Stimulated activated naive CD8-positive, alpha-beta T cell treated with anti-CD3 and anti-CD28 coated beads, Interleukin-15, Interleukin-2, amounts not matched to agents 100 U/mL and 50 U/mL, for 24 hours (primary cell): ENCODE measurements around the gene ERC2.

Experiments used
- ATAC-seq: fragments of 150-1000 bp; cut with Tn5 transposase; one replicate; pipeline ENCODE4 v1.10.0; 2021
- DNase-seq: peaks from one replicate; pipeline ENCODE4 v3.0.0; 2021

The ERC2 gene

GRCh38 chr3:56187051-56187450 is 281.2 kb downstream of the ERC2 start:
- DNase-seq (no peak), ATAC-seq (no peak)

DNA sequence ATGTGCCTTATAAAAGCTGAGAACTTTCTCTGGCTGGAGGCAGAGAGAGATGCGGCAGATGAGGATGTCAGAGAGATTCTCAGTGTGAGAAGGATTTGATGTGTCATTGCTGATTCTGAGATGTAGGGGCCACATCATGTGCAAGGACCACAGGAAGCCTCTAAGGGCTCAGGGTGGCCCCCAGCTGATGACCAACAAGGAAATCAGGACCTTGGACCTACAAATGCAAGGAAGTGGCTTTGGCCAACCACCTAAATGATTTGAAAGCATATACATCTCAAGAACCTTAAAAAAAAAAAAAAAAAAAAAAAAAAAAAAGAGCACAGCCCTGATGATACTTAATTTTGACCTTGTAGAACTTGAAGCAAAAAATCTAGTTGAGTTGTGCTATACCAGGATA is 282.4 kb downstream of the ERC2 start:
- ATAC-seq (no peak), DNase-seq (no peak)

DNA sequence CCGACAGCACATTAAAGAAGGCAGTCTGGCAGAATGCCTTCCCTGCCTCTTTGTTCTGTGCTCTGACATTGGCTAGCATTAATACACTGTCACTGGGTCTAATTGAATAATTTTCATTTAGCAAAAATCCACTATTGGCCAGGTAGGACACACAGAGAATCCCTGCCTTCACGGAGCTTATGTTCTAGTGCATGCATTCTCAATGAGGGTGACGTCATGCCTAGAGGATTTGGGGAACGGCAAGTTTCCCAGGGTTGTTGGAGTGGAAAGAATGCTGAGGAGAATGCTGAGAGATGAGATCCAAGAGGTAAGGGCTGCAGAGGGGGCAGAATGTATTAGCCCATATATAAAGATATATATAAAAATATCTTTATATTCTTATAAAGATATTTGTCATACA is 284.7 kb downstream of the ERC2 start:
- ATAC-seq = no peak

DNA sequence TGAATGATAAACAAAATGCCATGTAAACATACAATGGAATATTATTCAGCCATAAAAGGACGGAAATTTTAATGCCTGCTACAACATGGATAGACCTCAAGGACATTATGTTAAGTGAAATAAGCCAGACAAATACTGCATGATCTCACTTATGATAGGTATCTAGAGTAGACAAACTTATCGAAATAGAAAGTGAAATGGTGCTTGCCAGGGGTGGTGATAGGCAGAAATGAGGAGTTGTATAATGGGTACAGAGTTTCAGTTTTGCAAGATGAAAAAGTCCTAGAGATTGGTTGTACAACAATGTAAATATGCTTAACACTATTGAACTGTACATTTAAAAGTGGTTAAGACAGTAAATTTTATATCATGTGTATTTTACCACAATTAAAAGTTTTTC is 287.8 kb downstream of the ERC2 start:
- DNase-seq = no peak

More for the DNA sequence above, 284.7 kb downstream of the ERC2 start:
- no peak for DNase-seq

GRCh38 chr3:56173601-56174000 is 294.7 kb downstream of the ERC2 start:
- ATAC-seq (no peak), DNase-seq (no peak)

More for the DNA sequence above, 287.8 kb downstream of the ERC2 start:
- no peak for ATAC-seq

DNA sequence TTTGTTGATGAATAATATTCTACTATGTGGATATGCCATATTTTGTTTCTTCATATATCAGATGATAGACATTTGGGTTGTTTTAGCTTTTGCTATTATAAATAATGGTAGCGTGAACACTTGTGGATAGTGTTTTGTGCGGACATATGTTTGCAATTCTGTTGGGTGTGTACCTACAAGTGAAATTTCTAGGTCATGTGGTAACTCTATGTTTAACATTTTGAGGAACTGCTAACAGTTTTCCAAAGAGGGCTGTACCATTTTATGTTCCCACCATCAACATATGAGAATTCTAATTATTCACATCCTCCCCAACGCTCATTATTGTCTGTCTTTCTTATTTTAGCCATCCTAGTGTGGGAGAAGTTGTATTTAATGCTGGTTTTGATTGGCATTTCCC is 303.8 kb downstream of the ERC2 start:
- no peak for ATAC-seq

DNA sequence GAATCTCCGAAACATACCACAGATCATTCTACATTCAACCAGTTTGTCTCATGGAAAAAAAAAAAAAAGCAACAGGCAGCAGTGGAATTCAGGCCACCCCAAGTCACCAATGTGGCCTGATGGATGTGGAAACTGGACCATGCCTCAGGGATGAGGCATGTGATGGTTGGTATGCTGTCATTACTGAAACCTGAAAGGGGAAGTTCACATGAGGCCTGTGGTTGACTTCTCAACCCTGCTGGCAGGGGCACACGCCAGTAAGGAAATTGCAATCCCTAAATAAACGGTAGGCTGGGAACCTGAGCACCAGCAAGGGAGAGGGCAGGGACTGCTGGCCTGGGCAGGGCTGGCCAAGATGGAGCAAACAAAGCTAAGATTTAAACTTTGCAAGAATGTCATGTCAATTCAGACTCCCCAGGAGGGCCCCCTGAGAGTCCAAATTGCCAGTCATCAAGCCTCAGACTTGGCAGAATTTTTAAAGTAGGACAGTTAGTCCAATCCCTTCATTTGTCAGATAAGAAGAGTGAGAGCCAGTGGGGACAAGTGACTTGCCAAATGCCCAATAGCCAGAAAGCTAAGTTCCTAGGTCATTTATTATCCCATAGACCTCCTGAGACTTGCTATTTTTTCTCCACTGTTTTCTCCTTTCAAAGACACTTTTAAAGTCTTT is 310.4 kb downstream of the ERC2 start:
- DNase-seq = no peak
- ATAC-seq = no peak

More for the DNA sequence above, 303.8 kb downstream of the ERC2 start:
- DNase-seq = no peak

GRCh38 chr3:56154297-56154696 is 314.0 kb downstream of the ERC2 start:
- no peak for ATAC-seq
- no peak for DNase-seq

- DNase-seq (no peak), ATAC-seq (no peak)
Measured at GRCh38 chr3:56147354-56147753, 320.9 kb downstream of the ERC2 start.

DNA sequence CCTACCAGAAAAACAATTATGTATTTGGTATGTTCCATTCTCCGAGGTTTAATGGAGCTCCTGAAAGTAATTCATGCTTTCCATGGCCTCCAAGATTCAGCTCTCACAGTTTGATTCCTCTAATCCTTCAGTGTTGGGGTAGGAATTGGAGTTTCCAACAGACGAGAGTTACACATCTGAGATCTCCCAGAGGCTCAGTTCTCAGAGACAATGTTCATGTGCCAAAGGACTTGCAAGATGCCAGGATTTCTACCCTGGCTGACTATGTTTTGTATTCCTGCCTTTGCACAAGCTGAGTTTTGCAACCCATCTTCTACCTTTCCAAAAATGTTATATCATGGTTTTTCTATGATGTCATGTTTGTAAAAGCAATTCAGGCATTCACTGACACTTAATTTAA is 322.9 kb downstream of the ERC2 start:
- DNase-seq = no peak
- no peak for ATAC-seq

GRCh38 chr3:56144805-56145204 is 323.5 kb downstream of the ERC2 start:
- DNase-seq = no peak

DNA sequence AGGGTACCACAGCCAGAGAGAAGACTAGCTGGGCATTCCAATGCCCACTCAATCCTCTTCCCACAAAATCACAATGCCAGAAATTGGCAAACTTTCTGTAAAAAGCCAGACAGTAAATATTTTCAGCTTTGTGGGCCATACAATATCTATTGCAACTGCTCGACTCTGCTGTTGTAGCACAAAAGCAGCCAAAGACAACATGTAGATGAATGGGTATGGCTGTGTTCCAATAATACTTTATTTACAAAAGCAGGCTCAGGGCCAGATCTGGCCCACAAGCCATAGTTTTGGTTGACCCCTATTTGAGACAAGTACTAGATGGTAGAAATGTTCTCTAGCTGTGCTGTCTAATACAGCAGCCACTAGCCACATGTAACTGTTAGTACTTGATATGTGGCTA is 330.9 kb downstream of the ERC2 start:
- no peak for ATAC-seq
- DNase-seq = no peak

More at GRCh38 chr3:56144805-56145204, 323.5 kb downstream of the ERC2 start:
- no peak for ATAC-seq

DNA sequence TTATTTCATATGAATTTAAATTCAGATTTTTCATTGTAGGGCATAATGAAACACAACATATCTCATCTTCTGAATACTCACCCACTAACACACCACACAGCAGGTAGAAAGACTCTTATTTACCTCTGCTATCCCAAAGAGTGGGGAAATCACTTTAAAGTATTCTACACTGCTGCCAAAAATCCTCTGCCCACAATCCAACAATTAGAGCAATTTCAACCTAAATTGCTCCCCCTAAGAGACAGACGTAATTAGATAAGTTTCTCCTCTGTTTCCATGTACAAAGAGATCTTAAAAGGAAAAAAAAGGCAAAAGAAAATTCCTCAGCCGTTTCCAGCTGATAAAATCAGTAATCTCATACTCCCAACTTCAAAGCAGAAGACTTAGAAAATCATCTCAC is 331.8 kb downstream of the ERC2 start:
- ATAC-seq = no peak
- no peak for DNase-seq

DNA sequence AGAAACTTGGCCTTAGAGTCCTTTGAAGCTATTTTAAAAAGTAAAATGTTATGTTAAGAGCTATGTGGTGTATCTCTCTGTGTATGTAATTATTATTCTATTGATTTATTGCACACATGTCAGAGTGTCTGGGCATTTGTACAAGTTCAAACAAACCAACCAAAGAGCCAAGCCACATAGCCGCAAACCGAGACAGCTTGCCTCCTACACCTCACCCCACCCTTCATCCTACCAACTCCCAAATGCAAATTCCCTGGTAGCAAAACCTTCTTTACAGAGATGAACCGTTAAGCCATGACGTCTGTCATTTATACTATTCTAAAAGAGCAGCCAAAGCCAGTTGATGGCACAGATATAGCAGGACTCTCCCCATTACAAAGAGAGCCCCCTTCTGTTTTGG is 332.3 kb downstream of the ERC2 start:
- DNase-seq = no peak
- no peak for ATAC-seq

- no peak for DNase-seq
- ATAC-seq = no peak
Measured at GRCh38 chr3:56133423-56133822, 334.8 kb downstream of the ERC2 start.

- DNase-seq = no peak
- no peak for ATAC-seq
Measured at GRCh38 chr3:56132762-56133161, 335.5 kb downstream of the ERC2 start.

DNA sequence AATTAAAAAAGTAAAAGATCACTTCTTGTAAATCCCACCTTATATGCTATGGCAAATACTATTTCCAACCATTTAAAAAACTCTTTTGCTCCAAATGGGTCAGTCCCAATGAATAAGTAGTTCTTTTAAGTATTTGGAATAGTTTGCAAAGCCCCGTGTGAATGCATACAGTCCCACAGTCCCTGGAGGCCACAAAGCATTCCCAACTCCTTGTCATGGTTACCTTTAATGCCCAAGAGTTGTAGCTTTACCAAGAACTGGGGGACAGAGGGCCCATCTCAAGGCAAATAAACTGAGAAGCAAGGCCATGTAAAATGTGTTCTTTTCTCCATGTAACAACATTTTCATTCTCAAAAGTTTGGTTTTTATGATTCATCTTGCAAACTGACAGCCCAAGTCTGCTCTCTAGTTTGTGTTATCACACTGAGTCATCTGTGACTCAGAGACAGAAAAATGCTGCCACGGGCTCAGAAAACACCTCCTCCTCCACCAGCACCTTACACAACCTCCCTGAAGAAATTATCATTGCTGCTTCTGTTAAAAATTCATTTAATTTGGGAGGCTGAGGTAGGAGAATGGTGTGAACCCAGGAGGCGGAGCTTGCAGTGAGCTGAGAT is 336.2 kb downstream of the ERC2 start:
- DNase-seq = no peak

DNA sequence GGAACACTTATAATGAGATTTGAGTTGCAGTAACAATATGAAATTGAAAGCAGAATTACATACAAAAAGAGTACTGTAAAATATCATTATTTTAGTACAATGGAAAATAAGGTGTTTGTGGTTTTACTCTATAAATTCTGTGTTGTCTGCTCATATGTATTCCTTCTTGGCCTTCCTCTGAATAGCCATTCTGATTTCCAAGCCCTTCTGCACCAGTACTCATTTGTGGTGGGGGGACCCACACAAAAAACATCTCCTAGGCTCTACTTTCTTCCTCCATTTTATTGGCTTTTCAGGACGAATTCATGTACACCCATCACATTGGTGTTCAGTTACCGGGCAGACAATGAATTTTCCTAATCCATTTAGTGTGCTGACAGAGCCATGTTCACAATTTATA is 338.2 kb downstream of the ERC2 start:
- ATAC-seq = no peak
- DNase-seq = no peak

More for the DNA sequence above, 336.2 kb downstream of the ERC2 start:
- peak; percentile 55 for ATAC-seq

GRCh38 chr3:56126632-56127031 is 341.6 kb downstream of the ERC2 start:
- DNase-seq (no peak), ATAC-seq (no peak)

- DNase-seq (no peak), ATAC-seq (no peak)
Measured at GRCh38 chr3:56125358-56126005, 342.8 kb downstream of the ERC2 start.

DNA sequence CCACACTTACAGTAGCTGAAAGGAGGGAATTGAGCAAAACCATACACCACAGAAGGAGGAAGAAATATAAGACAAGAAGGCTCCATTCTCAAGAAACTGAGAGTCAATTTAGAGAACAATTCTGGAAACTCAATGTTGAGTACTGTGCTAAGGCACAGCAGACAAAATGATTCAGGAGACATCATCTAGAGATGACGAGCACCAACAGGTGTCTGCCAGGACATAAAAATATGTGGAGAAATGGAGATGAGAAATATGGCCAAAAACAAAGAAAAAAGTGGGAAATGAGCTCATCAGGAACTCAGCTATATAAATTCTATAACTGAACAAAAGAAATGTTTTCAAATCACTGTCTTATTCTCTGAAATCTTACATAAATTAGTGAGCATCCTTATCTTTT is 343.7 kb downstream of the ERC2 start:
- ATAC-seq = no peak
- no peak for DNase-seq

DNA sequence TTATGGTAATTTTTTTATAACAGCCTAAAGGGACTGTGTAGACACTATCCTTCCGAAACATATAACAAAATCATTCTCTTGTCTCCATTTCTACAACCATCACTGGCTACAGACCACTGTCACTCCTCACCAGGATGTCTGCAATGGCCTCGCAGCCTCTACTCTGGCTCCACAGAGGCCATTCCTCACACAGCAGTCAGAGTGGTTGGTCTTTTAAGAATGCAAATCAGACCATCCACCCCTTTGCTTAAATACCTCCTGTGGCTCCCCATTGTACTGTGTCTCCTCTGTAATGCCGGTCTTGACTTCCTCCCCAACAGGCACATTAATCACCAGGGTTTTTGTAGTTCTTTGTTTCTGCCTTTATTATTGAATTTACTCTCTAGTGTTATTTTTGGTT is 344.8 kb downstream of the ERC2 start:
- DNase-seq (no peak), ATAC-seq (no peak)

GRCh38 chr3:56122911-56123310 is 345.4 kb downstream of the ERC2 start:
- DNase-seq (no peak), ATAC-seq (no peak)

DNA sequence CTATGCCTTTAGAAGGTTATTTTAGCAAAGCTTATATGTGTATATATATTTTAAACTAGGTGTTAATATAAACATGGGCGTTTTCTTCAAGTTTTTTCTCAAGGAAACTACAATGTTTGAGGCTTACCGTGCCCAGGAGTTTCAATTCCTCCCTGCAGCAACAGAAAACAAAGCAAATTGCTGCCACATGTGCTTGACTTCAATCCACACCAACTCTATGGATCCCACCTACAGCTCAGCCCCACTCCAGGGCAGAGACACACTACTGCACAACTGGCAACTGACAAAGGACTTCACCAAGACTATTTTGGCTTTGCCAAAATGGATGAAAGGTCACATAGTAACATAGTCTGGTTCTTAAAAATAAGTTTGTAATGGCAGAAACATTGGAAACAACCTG is 346.6 kb downstream of the ERC2 start:
- no peak for DNase-seq
- ATAC-seq = no peak
